ENCODE measurements around the gene PPP1R9A. TPM values are rescaled to one million over a fixed set of nuclear protein-coding genes. Genes with fewer than 3 reads are reported as not detected.

Gene PPP1R9A
- total RNA-seq, 1 donor from 2014 or later, result 0.85 TPM

GRCh38 chr7:95316588-95316987 lies 409.2 kb downstream of the PPP1R9A start:
- Histone ChIP-seq H3K27me3 (no peaks in the 10 kb centered on the region), H3K9me3 (no peaks in the 10 kb centered on the region), H3K4me3 (no peak overlapping the region), H3K27ac (no peak overlapping the region), H3K4me1 (no peaks in the 10 kb centered on the region), H3K36me3 (no peaks in the 10 kb centered on the region)
- no peak for TF ChIP-seq CTCF (IDR thresholded peaks at IDR 0.05)
- intact Hi-C loops (cut with DNase I), result no loop called here
- no peak for DNase-seq (ENCODE audit: low spot score in 2 of 2)

DNA sequence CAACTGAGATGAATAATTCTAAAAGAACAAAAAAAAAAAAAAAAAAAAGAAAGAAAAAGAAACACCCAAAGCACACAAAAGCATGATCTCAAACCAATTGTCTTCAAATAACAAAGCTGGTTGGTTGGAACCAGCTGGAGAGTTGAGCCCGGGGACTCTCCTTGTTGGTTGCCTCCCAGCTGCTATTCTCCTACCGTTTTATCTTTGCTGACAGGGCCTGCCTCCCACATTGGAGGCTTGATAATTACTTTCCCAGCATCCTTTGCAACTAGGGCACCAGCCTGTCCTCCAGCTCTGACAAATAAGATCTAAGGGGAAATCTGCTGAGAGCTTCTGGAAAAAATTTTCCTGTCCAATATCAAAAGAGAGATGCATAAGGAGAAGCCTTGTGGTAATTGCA lies 410.2 kb downstream of the PPP1R9A start:
- intact Hi-C loops (cut with DNase I), result no loop called here

GRCh38 chr7:95317966-95318365 lies 410.6 kb downstream of the PPP1R9A start:
- DNase-seq (ENCODE audit: low spot score in 2 of 2), result no peak
- H3K27ac ChIP-seq, result no peak overlapping the region
- no peak for TF ChIP-seq CTCF (IDR thresholded peaks at IDR 0.05)
- intact Hi-C loops (cut with DNase I), result no loop called here
- no peak overlapping the region for H3K4me3 ChIP-seq
- H3K36me3 ChIP-seq, result no peaks in the 10 kb centered on the region
- H3K27me3 ChIP-seq, result no peaks in the 10 kb centered on the region
- H3K9me3 ChIP-seq, result no peaks in the 10 kb centered on the region
- no peaks in the 10 kb centered on the region for H3K4me1 ChIP-seq

More for the DNA sequence above, 410.2 kb downstream of the PPP1R9A start:
- H3K36me3 ChIP-seq, result no peaks in the 10 kb centered on the region
- no peak for TF ChIP-seq CTCF (IDR thresholded peaks at IDR 0.05)
- H3K27me3 ChIP-seq, result no peaks in the 10 kb centered on the region
- no peaks in the 10 kb centered on the region for H3K9me3 ChIP-seq
- H3K27ac ChIP-seq, result no peak overlapping the region
- H3K4me3 ChIP-seq, result no peak overlapping the region
- H3K4me1 ChIP-seq, result no peaks in the 10 kb centered on the region
- no peak for DNase-seq (ENCODE audit: low spot score in 2 of 2)

- Histone ChIP-seq H3K27me3 (no peaks in the 10 kb centered on the region), H3K4me3 (no peak overlapping the region), H3K9me3 (no peaks in the 10 kb centered on the region), H3K27ac (no peak overlapping the region), H3K36me3 (no peaks in the 10 kb centered on the region), H3K4me1 (no peaks in the 10 kb centered on the region)
- intact Hi-C loops (cut with DNase I), result no loop called here
- TF ChIP-seq CTCF (IDR thresholded peaks at IDR 0.05), result no peak
- no peak for DNase-seq (ENCODE audit: low spot score in 2 of 2)
These were observed 411.2 kb downstream of the PPP1R9A start for GRCh38 chr7:95318501-95319100.

DNA sequence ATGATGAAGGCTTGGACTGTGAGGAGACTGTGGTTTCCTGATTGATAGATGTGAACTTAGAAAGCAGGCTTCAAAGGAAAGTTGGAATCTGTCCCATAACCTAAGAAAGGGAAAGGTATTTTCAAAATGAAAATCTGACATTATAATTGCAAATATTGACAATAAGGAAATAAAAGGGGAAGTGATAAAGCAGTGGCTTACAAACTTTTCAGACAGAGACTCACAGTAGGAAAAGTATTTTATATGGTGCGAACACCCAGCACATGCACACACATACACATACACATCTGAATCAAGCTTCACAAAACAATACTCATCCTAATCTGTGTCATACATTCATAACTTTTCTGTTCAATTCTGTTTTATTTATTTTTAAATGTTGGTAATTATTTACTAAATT lies 412.2 kb downstream of the PPP1R9A start:
- intact Hi-C loops (cut with DNase I), result no loop called here
- no peak for TF ChIP-seq CTCF (IDR thresholded peaks at IDR 0.05)

GRCh38 chr7:95320651-95321050 lies 413.3 kb downstream of the PPP1R9A start:
- intact Hi-C loops (cut with DNase I), result no loop called here
- Histone ChIP-seq H3K4me3 (no peak overlapping the region), H3K27me3 (no peaks in the 10 kb centered on the region), H3K4me1 (no peaks in the 10 kb centered on the region), H3K9me3 (no peaks in the 10 kb centered on the region), H3K27ac (no peak overlapping the region), H3K36me3 (no peaks in the 10 kb centered on the region)
- no peak for TF ChIP-seq CTCF (IDR thresholded peaks at IDR 0.05)
- DNase-seq (ENCODE audit: low spot score in 2 of 2), result no peak

More for the DNA sequence above, 412.2 kb downstream of the PPP1R9A start:
- Histone ChIP-seq H3K27ac (no peak overlapping the region), H3K4me1 (no peaks in the 10 kb centered on the region), H3K36me3 (no peaks in the 10 kb centered on the region), H3K4me3 (no peak overlapping the region), H3K9me3 (no peaks in the 10 kb centered on the region), H3K27me3 (no peaks in the 10 kb centered on the region)
- DNase-seq (ENCODE audit: low spot score in 2 of 2), result no peak

Measured in ascending aorta (tissue), 2 donors.